AG04450 (cell line): ENCODE results near the gene TLE3. TPM values are rescaled to one million over a fixed set of nuclear protein-coding genes. Genes with fewer than 3 reads are reported as not detected.

Source experiments
- CTCF ChIA-PET: fragments of 300-600, 350-600 bp; formaldehyde crosslinking; extraction: SDS; loops from one replicate; lab custom pipeline; 2022; ENCODE audit warnings: antibody characterized with exemption, inconsistent platforms; lab: Charles Lee
- POLR2A ChIA-PET: fragments of 350-600 bp; formaldehyde crosslinking; extraction: SDS; loops from one replicate; lab custom pipeline; 2021; ENCODE audit warnings: antibody characterized with exemption, inconsistent platforms; lab: Yijun Ruan, JAX
- DNase-seq: peaks from one replicate; pipeline ENCODE4 v3.0.0-alpha.2; 2011; ENCODE audit warnings: low read depth, low spot score
- H3K27ac ChIP-seq: one replicate; pipeline ENCODE4 v1.5.1; 2012; ENCODE audit warnings: low read depth, low read length, control low read depth
- H3K27me3 ChIP-seq: one replicate; pipeline ENCODE4 v1.6.0; 2012; ENCODE audit warnings: low read length; ENCODE audit not compliant: control insufficient read depth, insufficient read depth
- H3K4me3 ChIP-seq: 2 replicates; pipeline ENCODE4 v1.5.1; 2011; ENCODE audit warnings: mild to moderate bottlenecking, low read depth, low read length, control low read depth
- H3K9me3 ChIP-seq: 2 replicates; pipeline ENCODE4 v1.5.1; 2012; ENCODE audit warnings: low read length; ENCODE audit not compliant: control insufficient read depth, insufficient read depth
- CTCF ChIP-seq: IDR thresholded peaks from 2 replicates; pipeline ENCODE4 v1.5.1; 2011; ENCODE audit warnings: low read depth, low read length, control low read depth, inconsistent platforms
- polyA plus RNA-seq: library from polyadenylated mRNA; depleted of rRNA; stranded (reverse); fragments of >200 nt; gene quantifications from 2 replicates; pipeline ENCODE4 v1.2.3, GENCODE V29; 2011

TLE3 gene
- polyA plus RNA-seq, 1 experiment: 7.5 TPM

- ChIA-PET POLR2A (no interaction called here), CTCF (no interaction called here)
- no peak overlapping the region for H3K27ac ChIP-seq
- H3K27me3 ChIP-seq: peaks cover 30% of the 10 kb centered on the region
- H3K4me3 ChIP-seq: no peak overlapping the region
- TF ChIP-seq CTCF: no peak
- H3K9me3 ChIP-seq: no peaks in the 10 kb centered on the region; the same call in 1 of the 2 replicates
- no peak for DNase-seq
Measured at GRCh38 chr15:70023769-70024491, 73.8 kb downstream of the TLE3 start.

- Histone ChIP-seq H3K27ac (no peak overlapping the region), H3K27me3 (peaks cover 25% of the 10 kb centered on the region), H3K4me3 (no peak overlapping the region), H3K9me3 (no peaks in the 10 kb centered on the region; the same call in 1 of the 2 replicates)
- peak; percentile 20 for DNase-seq
- TF ChIP-seq CTCF: no peak
- ChIA-PET CTCF (no interaction called here), POLR2A (no interaction called here)
Measured at GRCh38 chr15:70023064-70023768, 74.5 kb downstream of the TLE3 start.

- DNase-seq: no peak
- Histone ChIP-seq H3K9me3 (no peaks in the 10 kb centered on the region), H3K27me3 (peaks cover 30% of the 10 kb centered on the region), H3K27ac (no peak overlapping the region), H3K4me3 (no peak overlapping the region)
- TF ChIP-seq CTCF: no peak
- ChIA-PET POLR2A (no interaction called here), CTCF (no interaction called here)
Measured at GRCh38 chr15:70020229-70020628, 77.5 kb downstream of the TLE3 start.

GRCh38 chr15:70018646-70019600 lies 78.8 kb downstream of the TLE3 start:
- POLR2A ChIA-PET: no interaction called here
- Histone ChIP-seq H3K9me3 (no peaks in the 10 kb centered on the region), H3K27me3 (peaks cover 40% of the 10 kb centered on the region), H3K4me3 (no peak overlapping the region), H3K27ac (no peak overlapping the region)
- no peak for TF ChIP-seq CTCF
- CTCF ChIA-PET: interaction anchor here (0.6 kb wide), 1 partner anchor 473 kb away, joined by 3 read pairs; no protein-coding TSS in a partner anchor
- DNase-seq: no peak
